HepG2 (cell line): ENCODE data around the gene RCC1. TPM values are rescaled to one million over a fixed set of nuclear protein-coding genes. Genes with fewer than 3 reads are reported as not detected.

ENCODE experiments used
- ATAC-seq: fragments of 200-7000 bp; cut with Tn5 transposase; 3 replicates; pipeline ENCODE4 v1.9.1; 2020; ENCODE audit warnings: mild to moderate bottlenecking, moderate library complexity
- BruUV-seq: library from RNA; stranded (reverse); fragments of 400-500 nt; replicated peaks from 2 replicates; lab custom pipeline; 2021; lab: Mats Ljungman, UMichigan
- CTCF ChIA-PET: fragments of 300-600 bp; formaldehyde crosslinking; extraction: SDS; loops from one replicate; lab custom pipeline; 2021; ENCODE audit warnings: low total read pairs, inconsistent platforms, low intra/inter-chr PET ratio; lab: Yijun Ruan, JAX
- POLR2A ChIA-PET: fragments of 350-600 bp; sonication (Branson Sonifier 250); formaldehyde crosslinking; loops from one replicate; lab custom pipeline; 2020; ENCODE audit warnings: antibody characterized with exemption, inconsistent platforms; lab: Yijun Ruan, JAX
- DNase-seq: peaks from one replicate; pipeline ENCODE4 v3.0.0-alpha.2; 2015; ENCODE audit warnings: low spot score
- FAIRE-seq: peaks from 3 replicates; lab custom pipeline; 2011; peaks lifted over from hg19 to GRCh38; lab: Jason Lieb, UNC
- H2AFZ ChIP-seq: one replicate; pipeline ENCODE4 v1.6.1; 2011; ENCODE audit warnings: low read length, inconsistent platforms
- H3K27ac ChIP-seq: fragments of 300-600 bp; 3 replicates; pipeline ENCODE4 v1.8.0; 2011; ENCODE audit warnings: mixed run types, mild to moderate bottlenecking, mixed read lengths, low read length, inconsistent platforms; ENCODE audit not compliant: insufficient read depth; ENCODE audit errors: extremely low read length
- H3K27me3 ChIP-seq, 2 experiments: fragments of 200-600 bp in 1 of 2; 2 replicates in 1 of 2; 3 replicates in 1 of 2; pipeline versions ENCODE4 v1.6.0 to v1.8.0; 2011; ENCODE audit warnings: low read length in 2 of 2, mild to moderate bottlenecking in 2 of 2, moderate library complexity in 2 of 2, inconsistent platforms in 1 of 2; ENCODE audit not compliant: insufficient read depth in 2 of 2, control insufficient read depth in 1 of 2
- H3K36me3 ChIP-seq, 2 experiments: fragments of 200-600 bp in 1 of 2; replicated peaks in 1 of 2; 2 replicates in 1 of 2; 3 replicates in 1 of 2; pipeline versions ENCODE4 v1.5.1 to v1.8.0; 2011; ENCODE audit warnings: low read length in 2 of 2, inconsistent platforms in 1 of 2; ENCODE audit not compliant: insufficient read depth in 2 of 2, control insufficient read depth in 1 of 2
- H3K4me1 ChIP-seq: 2 replicates; pipeline ENCODE4 v1.5.1; 2012; ENCODE audit warnings: low read length, inconsistent platforms; ENCODE audit not compliant: insufficient read depth
- H3K4me2 ChIP-seq: 2 replicates; pipeline ENCODE4 v1.6.0; 2011; ENCODE audit warnings: low read depth, low read length, inconsistent platforms
- H3K4me3 ChIP-seq, 3 experiments: fragments of 200-600 bp in 1 of 3; sonication (generic), shearing (Covaris generic) in 1 of 3; replicated peaks in 1 of 3; 2 replicates each; pipeline ENCODE4 v1.5.1; 2011 to 2016; ENCODE audit warnings: low read length in 3 of 3, inconsistent platforms in 2 of 3, low read depth in 2 of 3, mild to moderate bottlenecking in 2 of 3, control low read depth in 1 of 3, mixed read lengths in 1 of 3; ENCODE audit not compliant: insufficient read depth in 1 of 3
- H3K79me2 ChIP-seq: one replicate; pipeline ENCODE4 v1.6.1; 2011; ENCODE audit warnings: low read length, inconsistent platforms; ENCODE audit not compliant: insufficient read depth
- H3K9ac ChIP-seq: 2 replicates; pipeline ENCODE4 v1.6.0; 2011; ENCODE audit warnings: mild to moderate bottlenecking, low read depth, low read length, inconsistent platforms; ENCODE audit not compliant: insufficient read depth
- H3K9me3 ChIP-seq: 2 replicates; pipeline ENCODE4 v1.5.1; 2012; ENCODE audit warnings: mild to moderate bottlenecking, low read length
- H4K20me1 ChIP-seq: 2 replicates; pipeline ENCODE4 v1.6.0; 2011; ENCODE audit warnings: inconsistent platforms, mild to moderate bottlenecking, low read length, moderate library complexity; ENCODE audit not compliant: insufficient read depth
- ARID2 ChIP-seq: sonication (generic); formaldehyde crosslinking; IDR thresholded peaks from 2 replicates; pipeline ENCODE4 v1.8.1; 2022; ENCODE audit warnings: mild to moderate bottlenecking, missing genetic modification reagents, borderline replicate concordance
- ATF7 ChIP-seq, 2 experiments: fragments of 450-650 bp in 1 of 2; sonication (generic) in 1 of 2; formaldehyde crosslinking in 1 of 2; IDR thresholded peaks; 2 replicates each; pipeline versions ENCODE4 v1.4.0 to v1.6.1; 2016 to 2020; ENCODE audit warnings: antibody characterized with exemption in 1 of 2, mild to moderate bottlenecking in 1 of 2, missing genetic modification reagents in 1 of 2
- KDM5A ChIP-seq: fragments of 200-600 bp; sonication (generic); IDR thresholded peaks from 2 replicates; pipeline ENCODE4 v1.7.0; 2018; ENCODE audit warnings: antibody characterized with exemption, mild to moderate bottlenecking, low read length, borderline replicate concordance
- RFX5 ChIP-seq: IDR thresholded peaks from 2 replicates; pipeline ENCODE4 v1.6.1; 2011; ENCODE audit warnings: low read depth, low read length, improper control_type of control experiment
- ZFP36 ChIP-seq: fragments of 150-350 bp; IDR thresholded peaks from 2 replicates; pipeline ENCODE4 v1.6.1; 2018; ENCODE audit warnings: borderline replicate concordance, low read length, low read depth; ENCODE audit not compliant: partially characterized antibody
- ZNF557 ChIP-seq: sonication (generic); formaldehyde crosslinking; IDR thresholded peaks from 2 replicates; pipeline ENCODE4 v1.4.0; 2020; ENCODE audit warnings: missing genetic modification reagents
- ZNF589 ChIP-seq: sonication (generic); formaldehyde crosslinking; conservative IDR thresholded peaks from 2 replicates; pipeline ENCODE4 v1.8.0; 2022; ENCODE audit warnings: mild to moderate bottlenecking, moderate library complexity, missing genetic modification reagents
- WGBS: methylation state at CpG from one replicate; pipeline ENCODE4 v1.1.6; 2017; ENCODE audit warnings: low lambda C conversion rate; 5-methylcytosine and 5-hydroxymethylcytosine counted together
- in situ Hi-C: cut with HindIII; loops from 2 replicates; pipeline ENCODE4 v1.10.0; 2017; ENCODE audit warnings: low pct_unique_long_range_greater_than_20kb; ENCODE audit not compliant: extremely low pct_ligation_motif_present
- intact Hi-C: fragments of 100-400 bp; cut with micrococcal nuclease; formaldehyde crosslinking; loops from one replicate; pipeline ENCODE4 v1.10.0; 2022; ENCODE audit not compliant: unreplicated experiment
- polyA plus RNA-seq, 8 experiments: library from polyadenylated mRNA; depleted of rRNA in 3 of 8; stranded (reverse) in 7 of 8; unstranded in 1 of 8; fragments of >200 nt; fragmentation: Illumina TruSeq in 4 of 8; extraction: Trizol in 4 of 8; gene quantifications; 2 replicates each; pipeline versions ENCODE4 v1.2.1 to v1.2.3, GENCODE V29; 2011 to 2016; ENCODE audit warnings: low read depth in 4 of 8, missing spikeins in 1 of 8, mixed read lengths in 1 of 8; ENCODE audit not compliant: insufficient read depth in 1 of 8
- total RNA-seq, 5 experiments: library from RNA; depleted of rRNA; stranded (reverse); fragments of >200 nt; fragmentation: Illumina TruSeq; extraction: Trizol; gene quantifications; 2 replicates each; pipeline ENCODE4 v1.2.3, GENCODE V29; 2016; ENCODE audit warnings: low read depth in 1 of 5
- TF ChIP-seq, protein P1 (sequence below): sonication (generic); formaldehyde crosslinking; IDR thresholded peaks from 2 replicates; pipeline ENCODE4 v1.5.1; 2020; ENCODE audit warnings: mild to moderate bottlenecking, missing genetic modification reagents
- TF ChIP-seq, protein P2 (sequence below): conservative IDR thresholded peaks from 2 replicates; pipeline ENCODE4 v1.6.1; 2018; ENCODE audit warnings: missing genetic modification reagents
- TF ChIP-seq, protein P3 (sequence below): IDR thresholded peaks from 2 replicates; pipeline ENCODE4 v1.6.1; 2016; ENCODE audit warnings: low read depth, missing genetic modification reagents, missing compliant biosample characterization

The RCC1 gene
- total and polyA plus RNA-seq, 2 of the 13 experiments (the other 11 are each of a cell fraction or from before 2014, with no cell fraction given), result 47.2 to 80.8 TPM

DNA sequence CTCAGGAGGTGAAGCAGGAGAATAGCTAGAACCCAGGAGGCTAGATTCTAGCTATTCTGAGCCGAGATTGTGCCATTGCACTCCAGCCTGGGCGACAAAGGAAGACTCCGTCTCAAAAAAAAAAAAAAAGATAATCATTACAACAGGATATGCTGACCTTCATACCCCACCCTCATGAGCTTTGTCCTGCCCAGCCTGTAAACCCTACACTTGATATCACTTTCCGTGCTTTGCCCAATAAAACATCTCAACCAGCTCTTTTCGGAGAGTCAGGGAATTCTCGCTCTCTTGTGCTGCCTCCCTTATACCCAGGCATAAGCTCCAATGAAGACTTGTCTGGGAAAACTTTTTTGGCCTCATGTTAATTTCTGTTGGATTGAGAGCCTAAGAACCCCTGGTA lies 45.5 kb downstream of the RCC1 start (continued):
- TF ChIP-seq RFX5 (no peak), ZFP36 (no peak), ZNF589 (CRISPR knock-in tag) (no peak), ZNF557 (CRISPR knock-in tag) (no peak)
- TF ChIP-seq, protein P1, sequence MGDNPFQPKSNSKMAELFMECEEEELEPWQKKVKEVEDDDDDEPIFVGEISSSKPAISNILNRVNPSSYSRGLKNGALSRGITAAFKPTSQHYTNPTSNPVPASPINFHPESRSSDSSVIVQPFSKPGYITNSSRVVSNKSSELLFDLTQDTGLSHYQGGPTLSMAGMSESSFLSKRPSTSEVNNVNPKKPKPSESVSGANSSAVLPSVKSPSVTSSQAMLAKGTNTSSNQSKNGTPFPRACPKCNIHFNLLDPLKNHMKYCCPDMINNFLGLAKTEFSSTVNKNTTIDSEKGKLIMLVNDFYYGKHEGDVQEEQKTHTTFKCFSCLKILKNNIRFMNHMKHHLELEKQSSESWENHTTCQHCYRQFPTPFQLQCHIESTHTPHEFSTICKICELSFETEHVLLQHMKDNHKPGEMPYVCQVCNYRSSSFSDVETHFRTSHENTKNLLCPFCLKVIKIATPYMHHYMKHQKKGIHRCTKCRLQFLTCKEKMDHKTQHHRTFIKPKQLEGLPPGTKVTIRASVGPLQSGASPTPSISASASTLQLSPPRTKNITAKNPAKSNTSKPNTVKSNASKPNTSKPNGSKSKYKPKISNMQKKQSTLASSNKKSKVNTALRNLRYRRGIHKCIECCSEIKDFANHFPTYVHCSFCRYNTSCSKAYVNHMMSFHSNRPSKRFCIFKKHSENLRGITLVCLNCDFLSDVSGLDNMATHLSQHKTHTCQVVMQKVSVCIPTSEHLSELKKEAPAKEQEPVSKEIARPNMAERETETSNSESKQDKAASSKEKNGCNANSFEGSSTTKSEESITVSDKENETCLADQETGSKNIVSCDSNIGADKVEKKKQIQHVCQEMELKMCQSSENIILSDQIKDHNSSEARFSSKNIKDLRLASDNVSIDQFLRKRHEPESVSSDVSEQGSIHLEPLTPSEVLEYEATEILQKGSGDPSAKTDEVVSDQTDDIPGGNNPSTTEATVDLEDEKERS (CRISPR knock-in tag), result no peak

DNA sequence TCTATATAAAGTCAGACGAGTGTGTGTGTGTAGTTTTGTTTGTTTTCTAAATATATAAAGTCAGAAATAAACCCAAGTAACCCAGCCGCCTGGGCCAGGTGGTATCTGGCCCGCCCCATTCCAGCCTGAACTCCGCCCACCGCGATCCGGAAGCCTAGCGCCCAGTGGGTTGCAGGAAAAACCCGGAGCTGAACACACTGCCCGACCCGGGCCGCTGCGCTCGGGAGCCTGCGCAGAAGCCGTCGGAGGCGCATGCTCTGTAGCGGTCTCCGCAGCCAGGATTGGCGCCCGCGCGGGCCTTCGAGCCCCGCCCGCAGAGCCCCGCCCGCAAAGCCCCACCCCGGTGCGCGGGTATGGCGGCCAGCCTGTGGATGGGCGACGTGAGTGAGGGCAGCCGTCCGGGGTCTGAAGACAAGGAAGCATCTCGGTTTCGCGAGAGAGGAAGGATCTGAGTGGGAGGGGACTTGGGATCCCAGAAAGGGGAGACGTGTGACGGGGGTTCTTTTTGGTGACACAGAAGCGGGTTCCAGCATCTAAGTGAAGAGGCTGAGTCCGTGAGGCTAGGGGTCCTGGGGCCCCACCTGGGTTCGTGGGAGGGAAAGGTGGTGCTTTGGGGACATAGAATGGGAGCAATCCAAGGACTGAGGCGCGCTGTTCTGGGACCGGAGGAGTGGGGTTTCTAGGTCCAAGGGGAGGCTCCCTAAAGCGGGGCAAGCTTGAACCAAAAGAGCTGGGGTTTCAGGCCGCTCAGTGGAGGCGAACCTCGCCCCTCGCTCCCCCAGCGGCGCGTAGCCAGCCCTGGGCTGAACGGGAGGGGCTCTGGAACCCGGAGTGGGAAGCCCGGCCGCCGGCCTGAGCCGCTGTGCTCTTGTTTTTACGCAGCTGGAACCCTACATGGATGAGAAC lies 47.2 kb downstream of the RCC1 start, which contains the start of gene TRNAU1AP:
Gene TRNAU1AP, plus strand, starts transcription at position 328 of the 906 bp plus-strand sequence. Its CDS starts 26 bp downstream, at position 354.
- Histone ChIP-seq H3K4me3 (peak within 1 kb of the TSS; percentile 67 to 92 (median 84)), H3K27ac (peak within 1 kb of the TSS; percentile 58), H3K79me2 (peaks cover 9% of the 10 kb centered on the region), H3K27me3 (no peaks in the 10 kb centered on the region; a peak in 1 of 5 replicates), H4K20me1 (no peaks in the 10 kb centered on the region), H3K4me1 (peaks cover 26% of the 10 kb centered on the region), H3K9me3 (no peaks in the 10 kb centered on the region), H3K4me2 (peak within 1 kb of the TSS; percentile 88), H3K9ac (peak within 1 kb of the TSS; percentile 76), H3K36me3 (no peaks in the 10 kb centered on the region; a peak in 1 of 5 replicates), H2AFZ (peak within 1 kb of the TSS; percentile 24)
- in situ Hi-C loops (no loop called here), intact Hi-C loops (loop anchor here (2.0 kb wide), 2 partner anchors 28 to 40 kb away; no protein-coding TSS in a partner anchor)
- BruUV-seq, result no TSS peak
- CTCF ChIA-PET, result no interaction called here
- ATAC-seq (peak; percentile 94), FAIRE-seq (peak; percentile 36), DNase-seq (peak; percentile 90)
- POLR2A ChIA-PET, result interaction anchor here (0.6 to 3.2 kb wide), 14 partner anchors 11 to 186 kb away, joined by 3 to 57 read pairs (median 4); partner anchors contain the start of genes RCC1, RNU11 and TAF12
- WGBS, result under 1% methylated on average over 47 of the region's 63 CpGs
- TF ChIP-seq, protein P2, sequence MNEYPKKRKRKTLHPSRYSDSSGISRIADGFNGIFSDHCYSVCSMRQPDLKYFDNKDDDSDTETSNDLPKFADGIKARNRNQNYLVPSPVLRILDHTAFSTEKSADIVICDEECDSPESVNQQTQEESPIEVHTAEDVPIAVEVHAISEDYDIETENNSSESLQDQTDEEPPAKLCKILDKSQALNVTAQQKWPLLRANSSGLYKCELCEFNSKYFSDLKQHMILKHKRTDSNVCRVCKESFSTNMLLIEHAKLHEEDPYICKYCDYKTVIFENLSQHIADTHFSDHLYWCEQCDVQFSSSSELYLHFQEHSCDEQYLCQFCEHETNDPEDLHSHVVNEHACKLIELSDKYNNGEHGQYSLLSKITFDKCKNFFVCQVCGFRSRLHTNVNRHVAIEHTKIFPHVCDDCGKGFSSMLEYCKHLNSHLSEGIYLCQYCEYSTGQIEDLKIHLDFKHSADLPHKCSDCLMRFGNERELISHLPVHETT, result no peak
- TF ChIP-seq ATF7 (IDR thresholded peaks at IDR 0.05), result no peak
- no peak; the same call in 1 of the 2 replicates for TF ChIP-seq ATF7 (CRISPR knock-in tag; IDR thresholded peaks at IDR 0.05)
- TF ChIP-seq, protein P3, sequence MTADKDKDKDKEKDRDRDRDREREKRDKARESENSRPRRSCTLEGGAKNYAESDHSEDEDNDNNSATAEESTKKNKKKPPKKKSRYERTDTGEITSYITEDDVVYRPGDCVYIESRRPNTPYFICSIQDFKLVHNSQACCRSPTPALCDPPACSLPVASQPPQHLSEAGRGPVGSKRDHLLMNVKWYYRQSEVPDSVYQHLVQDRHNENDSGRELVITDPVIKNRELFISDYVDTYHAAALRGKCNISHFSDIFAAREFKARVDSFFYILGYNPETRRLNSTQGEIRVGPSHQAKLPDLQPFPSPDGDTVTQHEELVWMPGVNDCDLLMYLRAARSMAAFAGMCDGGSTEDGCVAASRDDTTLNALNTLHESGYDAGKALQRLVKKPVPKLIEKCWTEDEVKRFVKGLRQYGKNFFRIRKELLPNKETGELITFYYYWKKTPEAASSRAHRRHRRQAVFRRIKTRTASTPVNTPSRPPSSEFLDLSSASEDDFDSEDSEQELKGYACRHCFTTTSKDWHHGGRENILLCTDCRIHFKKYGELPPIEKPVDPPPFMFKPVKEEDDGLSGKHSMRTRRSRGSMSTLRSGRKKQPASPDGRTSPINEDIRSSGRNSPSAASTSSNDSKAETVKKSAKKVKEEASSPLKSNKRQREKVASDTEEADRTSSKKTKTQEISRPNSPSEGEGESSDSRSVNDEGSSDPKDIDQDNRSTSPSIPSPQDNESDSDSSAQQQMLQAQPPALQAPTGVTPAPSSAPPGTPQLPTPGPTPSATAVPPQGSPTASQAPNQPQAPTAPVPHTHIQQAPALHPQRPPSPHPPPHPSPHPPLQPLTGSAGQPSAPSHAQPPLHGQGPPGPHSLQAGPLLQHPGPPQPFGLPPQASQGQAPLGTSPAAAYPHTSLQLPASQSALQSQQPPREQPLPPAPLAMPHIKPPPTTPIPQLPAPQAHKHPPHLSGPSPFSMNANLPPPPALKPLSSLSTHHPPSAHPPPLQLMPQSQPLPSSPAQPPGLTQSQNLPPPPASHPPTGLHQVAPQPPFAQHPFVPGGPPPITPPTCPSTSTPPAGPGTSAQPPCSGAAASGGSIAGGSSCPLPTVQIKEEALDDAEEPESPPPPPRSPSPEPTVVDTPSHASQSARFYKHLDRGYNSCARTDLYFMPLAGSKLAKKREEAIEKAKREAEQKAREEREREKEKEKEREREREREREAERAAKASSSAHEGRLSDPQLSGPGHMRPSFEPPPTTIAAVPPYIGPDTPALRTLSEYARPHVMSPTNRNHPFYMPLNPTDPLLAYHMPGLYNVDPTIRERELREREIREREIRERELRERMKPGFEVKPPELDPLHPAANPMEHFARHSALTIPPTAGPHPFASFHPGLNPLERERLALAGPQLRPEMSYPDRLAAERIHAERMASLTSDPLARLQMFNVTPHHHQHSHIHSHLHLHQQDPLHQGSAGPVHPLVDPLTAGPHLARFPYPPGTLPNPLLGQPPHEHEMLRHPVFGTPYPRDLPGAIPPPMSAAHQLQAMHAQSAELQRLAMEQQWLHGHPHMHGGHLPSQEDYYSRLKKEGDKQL, result no peak; the same call in none of the 2 replicates
- no peak for TF ChIP-seq ARID2 (CRISPR knock-in tag)
- TF ChIP-seq KDM5A, result peak; percentile 51; the same call in 1 of the 2 replicates
